ENCODE data around the gene ACMSD. TPM values are rescaled to one million over a fixed set of nuclear protein-coding genes. Genes with fewer than 3 reads are reported as not detected.

Gene ACMSD
- total and polyA plus RNA-seq, 2 of the 4 experiments (the other 2 are of a cell fraction) = not detected

GRCh38 chr2:134842930-134843490, 4.6 kb downstream of the ACMSD start:
- no CpG with 5 or more reads among the region's 2 CpGs for WGBS, 2 experiments (ENCODE audit: extremely low coverage in 2 of 2, insufficient read length in 1 of 2)
- H3K9ac ChIP-seq (ENCODE audit: low read depth, low read length) = no peak overlapping the region
- no peak overlapping the region for H2BK15ac ChIP-seq (ENCODE audit: low read depth, low read length)
- POLR2A ChIA-PET (ENCODE audit: unreplicated experiment) = no interaction called here
- no peak overlapping the region for H4K8ac ChIP-seq (ENCODE audit: low read depth in 2 of 2, low read length in 2 of 2)
- H3K56ac ChIP-seq (ENCODE audit: extremely low read depth, insufficient read depth, low read length) = no peak overlapping the region
- TF ChIP-seq FOS (IDR thresholded peaks at IDR 0.05; ENCODE audit: low read depth, low read length) (no peak), RAD21 (IDR thresholded peaks at IDR 0.05; ENCODE audit: low read length) (no peak), CEBPB (IDR thresholded peaks at IDR 0.05; ENCODE audit: low read depth, low read length) (no peak), RFX5 (IDR thresholded peaks at IDR 0.05; ENCODE audit: low read depth, low read length) (no peak), MXI1 (IDR thresholded peaks at IDR 0.05; ENCODE audit: borderline replicate concordance, low read depth, low read length) (no peak)
- no peaks in the 10 kb centered on the region for H3K79me1 ChIP-seq (ENCODE audit: low read depth in 1 of 2, low read length in 2 of 2)
- dilution Hi-C loops (cut with HindIII; ENCODE audit: low sequenced_read_pairs, unreplicated experiment) (no loop called here), intact Hi-C loops (cut with micrococcal nuclease) (no loop called here), in situ Hi-C loops (cut with MboI; ENCODE audit: low sequenced_read_pairs) (no loop called here)
- no peaks in the 10 kb centered on the region for H3K36me3 ChIP-seq (ENCODE audit: control insufficient read depth, insufficient read depth, low read length)
- no peak overlapping the region for H2AK5ac ChIP-seq (ENCODE audit: low read depth, low read length)
- H2BK20ac ChIP-seq (ENCODE audit: low read depth, low read length) = no peak overlapping the region
- H3K4me3 ChIP-seq (ENCODE audit: insufficient read depth, low read depth, low read length) = no peak overlapping the region
- no peaks in the 10 kb centered on the region for H3K4me1 ChIP-seq (ENCODE audit: control insufficient read depth, insufficient read depth, low read length)
- H4K20me1 ChIP-seq (ENCODE audit: insufficient read depth, low read length) = no peaks in the 10 kb centered on the region
- ATAC-seq (ENCODE audit: low read depth) (no peak), DNase-seq (no peak)
- no peak overlapping the region for H4K91ac ChIP-seq (ENCODE audit: insufficient read depth, low read depth, low read length)
- CTCF ChIA-PET = no interaction called here
- H3K18ac ChIP-seq (ENCODE audit: low read depth, low read length) = no peak overlapping the region
- no peak overlapping the region for H3K4ac ChIP-seq (ENCODE audit: low read depth, low read length)
- H3K9me1 ChIP-seq (ENCODE audit: insufficient read depth, low read length) = no peaks in the 10 kb centered on the region; the same call in 1 of the 2 replicates
- no peak overlapping the region for H2AK9ac ChIP-seq (replicated peaks; ENCODE audit: low read depth, low read length, poor library complexity)
- H3K27me3 ChIP-seq (ENCODE audit: control insufficient read depth, insufficient read depth, low read length) = 0 out of 2 replicates have a peak, but pooled peaks cover 2% of the 10 kb centered on the region
- H3K14ac ChIP-seq (replicated peaks; ENCODE audit: low read depth, low read length) = no peak overlapping the region
- no peak overlapping the region for H2BK120ac ChIP-seq (ENCODE audit: low read depth, low read length)
- no peak overlapping the region for H2AFZ ChIP-seq (replicated peaks; ENCODE audit: low read length, poor library complexity)
- no peak overlapping the region for H3K23ac ChIP-seq (ENCODE audit: low read depth, low read length)
- H2BK5ac ChIP-seq (ENCODE audit: low read depth, low read length, poor library complexity, severe bottlenecking) = no peak overlapping the region
- no TSS peak for BruUV-seq (replicated peaks)
- no peaks in the 10 kb centered on the region for H3K9me3 ChIP-seq (ENCODE audit: control insufficient read depth, insufficient read depth, low read length)
- H4K5ac ChIP-seq (ENCODE audit: low read depth, low read length) = no peak overlapping the region
- H3K27ac ChIP-seq (ENCODE audit: insufficient read depth, low read length) = no peak overlapping the region
- no peak overlapping the region for H3K4me2 ChIP-seq (ENCODE audit: low read depth, low read length)
